MM.1S (cell line): ENCODE results near the gene CAD.

ENCODE experiments used
- DNase-seq: peaks from one replicate; pipeline ENCODE4 v3.0.0-alpha.2; 2015
- H2AFZ ChIP-seq: fragments of 300-600 bp; sonication (generic); 2 replicates; pipeline ENCODE4 v1.6.0; 2016; ENCODE audit warnings: antibody characterized with exemption, low read length
- H3F3A ChIP-seq: fragments of 300-600 bp; sonication (generic); 2 replicates; pipeline ENCODE4 v1.6.1; 2016; ENCODE audit warnings: mild to moderate bottlenecking, antibody characterized with exemption, low read length, moderate library complexity, mixed read lengths; ENCODE audit not compliant: insufficient read depth
- H3K27ac ChIP-seq: fragments of 300-600 bp; sonication (generic); 2 replicates; pipeline ENCODE4 v1.5.1; 2016; ENCODE audit warnings: mild to moderate bottlenecking, low read length
- H3K27me3 ChIP-seq: fragments of 300-600 bp; sonication (generic); replicated peaks from 2 replicates; pipeline ENCODE4 v1.6.0; 2016; ENCODE audit warnings: low read length; ENCODE audit not compliant: insufficient read depth
- H3K36me3 ChIP-seq: fragments of 300-600 bp; sonication (generic); replicated peaks from 2 replicates; pipeline ENCODE4 v1.6.1; 2016; ENCODE audit warnings: mild to moderate bottlenecking, low read length, mixed read lengths; ENCODE audit not compliant: insufficient read depth
- H3K4me1 ChIP-seq: fragments of 300-600 bp; sonication (generic); 2 replicates; pipeline ENCODE4 v1.6.1; 2016; ENCODE audit warnings: low read length, mixed read lengths
- H3K4me2 ChIP-seq: fragments of 300-600 bp; sonication (generic); 2 replicates; pipeline ENCODE4 v1.6.0; 2016; ENCODE audit warnings: low read depth, low read length
- H3K4me3 ChIP-seq: fragments of 300-600 bp; sonication (generic); 2 replicates; pipeline ENCODE4 v1.5.1; 2016; ENCODE audit warnings: low read length, mixed read lengths
- H3K79me2 ChIP-seq: fragments of 300-600 bp; sonication (generic); 2 replicates; pipeline ENCODE4 v1.6.1; 2016; ENCODE audit warnings: mixed run types, low read length, mixed read lengths
- H3K9ac ChIP-seq: fragments of 300-600 bp; sonication (generic); 2 replicates; pipeline ENCODE4 v1.6.1; 2016; ENCODE audit warnings: low read length, mixed read lengths
- H3K9me2 ChIP-seq: fragments of 300-600 bp; sonication (generic); replicated peaks from 2 replicates; pipeline ENCODE4 v1.6.1; 2016; ENCODE audit warnings: mild to moderate bottlenecking, low read length, mixed read lengths; ENCODE audit not compliant: insufficient read depth
- H3K9me3 ChIP-seq: fragments of 300-600 bp; sonication (generic); replicated peaks from 2 replicates; pipeline ENCODE4 v1.6.1; 2016; ENCODE audit warnings: mild to moderate bottlenecking, low read length, mixed read lengths; ENCODE audit not compliant: insufficient read depth
- H4K20me1 ChIP-seq: fragments of 300-600 bp; sonication (generic); 2 replicates; pipeline ENCODE4 v1.6.1; 2016; ENCODE audit warnings: mild to moderate bottlenecking, low read length, moderate library complexity, mixed read lengths; ENCODE audit not compliant: insufficient read depth
- EZH2 ChIP-seq: fragments of 300-600 bp; sonication (generic); optimal IDR thresholded peaks from 2 replicates; pipeline ENCODE3; 2017; ENCODE audit warnings: low read depth, mild to moderate bottlenecking, antibody characterized with exemption, low read length, mixed read lengths
- EZH2phosphoT487 ChIP-seq: fragments of 300-600 bp; sonication (generic); IDR thresholded peaks from 2 replicates; pipeline ENCODE4 v1.6.1; 2018; ENCODE audit warnings: antibody characterized with exemption, low read length
- TF ChIP-seq, protein P1 (sequence below): fragments of 300-600 bp; sonication (generic); IDR thresholded peaks from 2 replicates; pipeline ENCODE4 v1.5.1; 2016; ENCODE audit warnings: antibody characterized with exemption, low read length, mixed read lengths

The CAD gene

DNA sequence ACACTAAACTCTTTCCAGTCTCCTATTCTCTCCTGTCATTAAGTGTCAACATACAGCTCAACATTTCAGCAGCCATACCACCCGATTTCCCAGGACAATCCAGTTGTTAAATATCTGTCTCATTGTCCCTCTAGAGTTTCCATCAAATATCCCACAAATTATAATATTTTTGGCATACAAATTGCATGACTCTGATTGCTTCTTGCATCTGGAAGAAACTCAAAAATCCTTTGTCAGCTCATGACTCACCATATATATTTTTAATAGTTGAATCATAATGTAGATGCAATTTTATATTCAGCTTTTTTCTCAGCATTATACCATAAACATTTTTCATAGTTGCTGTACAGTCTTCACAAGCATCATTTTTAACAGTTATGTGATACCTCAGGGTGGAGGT is 38.5 kb downstream of the CAD start:
- no peaks in the 10 kb centered on the region for H3K9me2 ChIP-seq
- no peak overlapping the region for H3K9ac ChIP-seq
- no peaks in the 10 kb centered on the region for H4K20me1 ChIP-seq
- H3K79me2 ChIP-seq: no peaks in the 10 kb centered on the region
- no peak overlapping the region for H3K4me2 ChIP-seq
- DNase-seq: no peak
- H3K4me1 ChIP-seq: no peaks in the 10 kb centered on the region
- no peaks in the 10 kb centered on the region for H3F3A ChIP-seq
- no peak overlapping the region for H2AFZ ChIP-seq
- H3K27ac ChIP-seq: no peak overlapping the region
- peaks cover 45% of the 10 kb centered on the region for H3K27me3 ChIP-seq
- H3K4me3 ChIP-seq: no peak overlapping the region
- no peaks in the 10 kb centered on the region for H3K9me3 ChIP-seq
- TF ChIP-seq EZH2 (no peak), EZH2phosphoT487 (no peak)
- TF ChIP-seq, protein P1, sequence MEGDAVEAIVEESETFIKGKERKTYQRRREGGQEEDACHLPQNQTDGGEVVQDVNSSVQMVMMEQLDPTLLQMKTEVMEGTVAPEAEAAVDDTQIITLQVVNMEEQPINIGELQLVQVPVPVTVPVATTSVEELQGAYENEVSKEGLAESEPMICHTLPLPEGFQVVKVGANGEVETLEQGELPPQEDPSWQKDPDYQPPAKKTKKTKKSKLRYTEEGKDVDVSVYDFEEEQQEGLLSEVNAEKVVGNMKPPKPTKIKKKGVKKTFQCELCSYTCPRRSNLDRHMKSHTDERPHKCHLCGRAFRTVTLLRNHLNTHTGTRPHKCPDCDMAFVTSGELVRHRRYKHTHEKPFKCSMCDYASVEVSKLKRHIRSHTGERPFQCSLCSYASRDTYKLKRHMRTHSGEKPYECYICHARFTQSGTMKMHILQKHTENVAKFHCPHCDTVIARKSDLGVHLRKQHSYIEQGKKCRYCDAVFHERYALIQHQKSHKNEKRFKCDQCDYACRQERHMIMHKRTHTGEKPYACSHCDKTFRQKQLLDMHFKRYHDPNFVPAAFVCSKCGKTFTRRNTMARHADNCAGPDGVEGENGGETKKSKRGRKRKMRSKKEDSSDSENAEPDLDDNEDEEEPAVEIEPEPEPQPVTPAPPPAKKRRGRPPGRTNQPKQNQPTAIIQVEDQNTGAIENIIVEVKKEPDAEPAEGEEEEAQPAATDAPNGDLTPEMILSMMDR: no peak
- no peaks in the 10 kb centered on the region for H3K36me3 ChIP-seq

DNA sequence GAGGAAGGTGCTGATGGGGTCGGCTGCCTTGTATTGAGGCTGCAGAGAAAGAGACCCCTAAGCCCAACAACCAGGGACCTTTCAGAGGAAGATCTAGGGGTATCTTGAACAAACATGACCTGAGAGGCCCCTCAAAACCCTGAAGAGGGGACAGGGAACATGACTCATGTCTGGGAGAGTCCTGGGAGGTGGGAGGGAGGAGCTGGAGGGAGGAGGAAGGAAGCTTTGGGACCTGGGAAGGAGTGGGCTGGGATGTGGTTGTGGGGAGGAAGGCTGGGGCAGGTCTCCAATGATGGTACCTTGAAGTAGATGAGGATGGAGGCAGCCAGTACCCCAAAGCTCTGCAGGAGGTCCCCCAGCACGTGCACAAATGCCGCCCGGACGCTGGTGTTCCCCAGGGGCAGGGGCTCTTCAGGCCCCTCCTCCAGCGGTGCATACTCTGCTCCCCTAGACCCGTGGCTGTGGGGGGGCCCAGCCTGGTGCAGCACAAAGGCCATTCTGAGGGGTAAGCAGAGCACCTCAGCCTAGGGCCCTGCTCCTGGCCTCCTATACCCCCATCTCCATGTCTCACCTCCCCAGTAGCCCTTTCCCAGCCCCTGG is 39.8 kb downstream of the CAD start:
- no peak overlapping the region for H3K9ac ChIP-seq
- H3K27ac ChIP-seq: no peak overlapping the region
- no peaks in the 10 kb centered on the region for H3K79me2 ChIP-seq
- no peaks in the 10 kb centered on the region for H3K9me3 ChIP-seq
- H3F3A ChIP-seq: no peaks in the 10 kb centered on the region
- no peak for DNase-seq
- H3K4me2 ChIP-seq: no peak overlapping the region
- H3K27me3 ChIP-seq: peaks cover 55% of the 10 kb centered on the region
- H2AFZ ChIP-seq: no peak overlapping the region
- H4K20me1 ChIP-seq: no peaks in the 10 kb centered on the region
- TF ChIP-seq EZH2: no peak
- no peak for TF ChIP-seq EZH2phosphoT487
- TF ChIP-seq, protein P1: no peak
- no peak overlapping the region for H3K4me3 ChIP-seq
- no peaks in the 10 kb centered on the region for H3K4me1 ChIP-seq
- no peaks in the 10 kb centered on the region for H3K36me3 ChIP-seq
- no peaks in the 10 kb centered on the region for H3K9me2 ChIP-seq

DNA sequence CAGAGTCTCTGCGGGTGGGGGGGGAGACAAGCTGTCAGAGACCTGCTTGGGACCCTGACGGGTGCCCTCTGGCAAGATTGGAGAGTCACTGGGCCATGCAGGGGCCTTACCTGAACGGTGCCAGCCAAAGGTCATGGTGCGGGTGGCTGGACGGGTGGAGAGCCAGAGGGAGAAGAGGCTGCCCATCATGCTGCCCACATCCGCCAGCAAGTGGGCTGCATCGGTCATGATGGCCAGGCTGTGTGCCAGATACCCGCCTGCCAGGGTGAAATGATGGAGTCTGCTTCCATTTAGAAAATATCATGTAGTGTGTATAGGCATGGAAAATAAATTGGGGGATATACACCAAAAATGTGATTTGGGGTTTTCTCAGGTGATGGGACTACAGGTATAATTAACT is 40.9 kb downstream of the CAD start:
- no peak overlapping the region for H2AFZ ChIP-seq
- H3K27me3 ChIP-seq: peaks cover 61% of the 10 kb centered on the region
- TF ChIP-seq, protein P1: no peak
- TF ChIP-seq EZH2phosphoT487 (no peak), EZH2 (no peak)
- H4K20me1 ChIP-seq: no peaks in the 10 kb centered on the region
- no peak overlapping the region for H3K27ac ChIP-seq
- H3K9me2 ChIP-seq: no peaks in the 10 kb centered on the region
- no peaks in the 10 kb centered on the region for H3F3A ChIP-seq
- no peak for DNase-seq
- H3K79me2 ChIP-seq: no peaks in the 10 kb centered on the region
- no peaks in the 10 kb centered on the region for H3K36me3 ChIP-seq
- H3K4me1 ChIP-seq: no peaks in the 10 kb centered on the region
- H3K4me2 ChIP-seq: no peak overlapping the region
- no peak overlapping the region for H3K4me3 ChIP-seq
- H3K9me3 ChIP-seq: no peaks in the 10 kb centered on the region
- H3K9ac ChIP-seq: no peak overlapping the region
